Heart right ventricle (tissue), 16 donors: ENCODE measurements around the gene FSD2. TPM values are rescaled to one million over a fixed set of nuclear protein-coding genes. Genes with fewer than 3 reads are reported as not detected.

ENCODE experiments used
- ATAC-seq, 8 donors: fragments of 200-7000 bp; cut with Tn5 transposase; one replicate each; pipeline ENCODE4 v1.9.1; 2020; ENCODE audit warnings: mild to moderate bottlenecking in 8 of 8, moderate library complexity in 8 of 8, moderate number of reproducible peaks in 1 of 8
- DNase-seq, 2 donors: peaks; one replicate each; pipeline ENCODE4 v3.0.0-alpha.2; 2020
- H3K27ac ChIP-seq, 10 donors: fragments of 200-600 bp; sonication (generic) in 2 of 10; one replicate each; pipeline versions ENCODE4 v1.5.0 to v1.8.0; 2020 to 2022; ENCODE audit warnings: mild to moderate bottlenecking in 3 of 10
- H3K27me3 ChIP-seq, 7 donors: fragments of 200-600 bp; one replicate each; pipeline ENCODE4 v1.8.0; 2021 to 2022; ENCODE audit warnings: mild to moderate bottlenecking in 2 of 7
- H3K36me3 ChIP-seq, 9 donors: fragments of 200-600 bp; sonication (generic) in 1 of 9; one replicate each; pipeline versions ENCODE4 v1.5.0 to v1.8.0; 2020 to 2022; ENCODE audit warnings: mild to moderate bottlenecking in 2 of 9
- H3K4me1 ChIP-seq, 9 donors: fragments of 200-600 bp; sonication (generic) in 1 of 9; one replicate each; pipeline versions ENCODE4 v1.5.0 to v1.8.0; 2020 to 2022; ENCODE audit warnings: mild to moderate bottlenecking in 4 of 9
- H3K4me3 ChIP-seq, 10 donors: fragments of 200-600 bp; sonication (generic) in 2 of 10; one replicate each; pipeline versions ENCODE4 v1.5.0 to v1.8.0; 2020 to 2022; ENCODE audit warnings: mild to moderate bottlenecking in 7 of 10, moderate library complexity in 2 of 10
- H3K9me3 ChIP-seq, 11 donors: fragments of 200-600 bp in 10 of 11; sonication (generic) in 2 of 11; one replicate each; pipeline versions ENCODE4 v1.5.0 to v1.8.0; 2013 to 2022; ENCODE audit warnings: mild to moderate bottlenecking in 2 of 11, control low read depth in 1 of 11, moderate library complexity in 1 of 11
- CTCF ChIP-seq, 9 donors: fragments of 200-600 bp; sonication (generic) in 2 of 9; IDR thresholded peaks; one replicate each; pipeline versions ENCODE4 v1.5.0 to v1.8.0; 2021 to 2022; ENCODE audit warnings: antibody characterized with exemption in 9 of 9, mild to moderate bottlenecking in 5 of 9, moderate library complexity in 1 of 9
- WGBS, 2 donors: extraction: QIAGEN DNeasy Blood & Tissue Kit; methylation state at CpG; one replicate each; pipeline ENCODE4 v1.1.7; 2013; ENCODE audit warnings: inconsistent platforms in 1 of 2; 5-methylcytosine and 5-hydroxymethylcytosine counted together
- intact Hi-C, 10 donors: fragments of 100-400 bp; cut with DNase I; formaldehyde crosslinking; loops; one replicate each; pipeline versions ENCODE4 v1.11.1 to v1.14.2; 2022
- polyA plus RNA-seq, 2 donors: library from polyadenylated mRNA; stranded (reverse); fragments of 200-250 nt; gene quantifications; one replicate each; pipeline ENCODE4 v1.2.3, GENCODE V29; 2013
- total RNA-seq, 10 donors: library from RNA; stranded (reverse); fragmentation: NEBNext Ultra II Directional in 3 of 10; extraction: Animal tissue kit (Norgen Biotek cat#: 25700) in 3 of 10; gene quantifications; one replicate each; pipeline versions ENCODE4 v1.2.1 to v1.2.4, GENCODE V29; 2021 to 2023
- donor health status: Arrhythmogenic right ventricular cardiomyopathy.
- donor health status: ischemic (EF 13 %, LVEDD 7.1; RV severe dilation, severe dysfunction).
- donor health status: healthy with polysubstance abuse.
- donor health status: DM: no; HTN: yes; CAD: no.
- donor health status: DM: no; HTN: no; CAD: no.
- donor health status: ischemic (EF 25% LVEDD 6.9; RV normal size, moderate dysfunction).
- donor health status: ischemic (EF 25% LVEDD 5.7; RV mildly dilated, moderate dysfunction).
- donor health status: healthy.
- donor health status: DM: yes; HTN: yes; CAD: no.
- donor health status: Ischemic cardiomyopathy.
- donor health status: ischemic (EF 35%, LVEDD 5.7; RV mildly dilated, moderate dysfunction).
- donor health status: nonischemic (EF 11% LVEDD 7.7; RV severe dilation, severe dysfunction).
- donor health status: DM: yes; HTN: yes; CAD: no.
- donor health status: PGD.
- donor health status: ischemic (EF 29% LVEDD 5.4; RV normal size, mild dysfunction).
- donor health status: nonischemic (EF 23%, LVEDD 6.1; RV moderate dilation, normal function).

Gene FSD2
- total and polyA plus RNA-seq, 12 donors, result 1.7 to 142 (median 85.2) TPM

- 71 to 78% methylated on average over 9 of the region's 9 CpGs for WGBS, 2 donors
- H3K4me1 ChIP-seq, result no peaks in the 10 kb centered on the region
- H3K27me3 ChIP-seq, result no peaks in the 10 kb centered on the region
- intact Hi-C loops, result no loop called here
- no peak overlapping the region for H3K4me3 ChIP-seq
- no peak for TF ChIP-seq CTCF (IDR thresholded peaks at IDR 0.05)
- DNase-seq, result no peak
- ATAC-seq, result peak in 2 of 8 donors; percentile 51 to 65
- no peak overlapping the region for H3K27ac ChIP-seq
- peaks cover 0 to 90% (median 27%) of the 10 kb centered on the region in 9 donors for H3K36me3 ChIP-seq
- no peaks in the 10 kb centered on the region for H3K9me3 ChIP-seq
Measured at GRCh38 chr15:82764740-82765139, 41.1 kb downstream of the FSD2 start.

GRCh38 chr15:82764117-82764490, 41.8 kb downstream of the FSD2 start:
- intact Hi-C loops, result no loop called here
- H3K27ac ChIP-seq, result no peak overlapping the region
- no peaks in the 10 kb centered on the region for H3K4me1 ChIP-seq
- ATAC-seq (no peak), DNase-seq (no peak)
- no peaks in the 10 kb centered on the region for H3K9me3 ChIP-seq
- WGBS, 2 donors, result 90 to 93% methylated on average over 4 of the region's 4 CpGs
- H3K27me3 ChIP-seq, result no peaks in the 10 kb centered on the region
- no peak for TF ChIP-seq CTCF (IDR thresholded peaks at IDR 0.05)
- no peak overlapping the region for H3K4me3 ChIP-seq
- H3K36me3 ChIP-seq, result peaks cover 0 to 91% (median 29%) of the 10 kb centered on the region in 9 donors

- no peak for DNase-seq
- Histone ChIP-seq H3K36me3 (peaks cover 0 to 97% (median 32%) of the 10 kb centered on the region in 9 donors), H3K27me3 (no peaks in the 10 kb centered on the region), H3K4me1 (no peaks in the 10 kb centered on the region), H3K27ac (no peak overlapping the region), H3K4me3 (no peak overlapping the region), H3K9me3 (no peaks in the 10 kb centered on the region)
- WGBS, 2 donors, result 92 to 94% methylated on average over 7 of the region's 7 CpGs
- TF ChIP-seq CTCF (IDR thresholded peaks at IDR 0.05), result no peak
- intact Hi-C loops, result no loop called here
- no peak for ATAC-seq
Measured at GRCh38 chr15:82763361-82764116, 42.3 kb downstream of the FSD2 start.

GRCh38 chr15:82751308-82751707, 54.6 kb downstream of the FSD2 start:
- peak overlapping the region in 2 of 10 donors; percentile 87 to 94 for H3K27ac ChIP-seq
- peaks cover 0 to 42% (median 21%) of the 10 kb centered on the region in 9 donors for H3K36me3 ChIP-seq
- peaks cover 2 to 28% (median 24%) of the 10 kb centered on the region in 9 donors for H3K4me1 ChIP-seq
- 51 to 55% methylated on average over 4 of the region's 4 CpGs for WGBS, 2 donors
- ATAC-seq (no peak), DNase-seq (no peak)
- no peaks in the 10 kb centered on the region for H3K27me3 ChIP-seq
- intact Hi-C loops, result loop anchor here in 3 of 10 donors (5.0 to 10.0 kb wide), 3 partner anchors 53 to 209 kb away; partner anchors contain the start of genes FSD2 (in 3 of the 3), WHAMM (in 3 of the 3) and RPS17 (in 1 of the 3)
- H3K4me3 ChIP-seq, result peak overlapping the region; percentile 53 to 92 (median 70)
- no peak for TF ChIP-seq CTCF (IDR thresholded peaks at IDR 0.05)
- H3K9me3 ChIP-seq, result no peaks in the 10 kb centered on the region
